Measurements from ENCODE around the gene RXRA. TPM values are rescaled to one million over a fixed set of nuclear protein-coding genes. Genes with fewer than 3 reads are reported as not detected.

Gene RXRA
- total RNA-seq, 1 donor from 2014 or later, result 85.7 TPM

DNA sequence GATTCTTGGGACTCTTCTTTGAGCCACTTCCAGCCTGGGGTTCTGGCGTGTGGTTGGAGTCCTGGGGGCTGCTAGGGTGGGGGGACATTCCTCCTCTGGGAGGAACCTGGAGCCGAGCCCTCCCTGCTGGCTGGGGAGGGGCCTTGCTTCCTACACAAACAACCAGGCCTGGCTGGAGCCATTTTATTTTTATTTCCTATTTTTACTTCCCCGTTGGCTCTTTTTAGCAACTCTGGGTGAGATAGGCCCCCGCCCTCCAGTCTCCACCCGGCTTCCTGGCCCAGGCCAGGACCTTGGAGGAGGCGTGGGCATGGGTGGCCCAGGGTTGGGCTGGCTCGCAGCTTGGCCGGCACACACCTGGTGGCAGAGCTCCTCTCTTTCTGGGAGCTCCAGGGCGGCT, 15.1 kb downstream of the RXRA start:
- DNase-seq (peak; percentile 85), ATAC-seq (peak; percentile 65 to 72)
- intact Hi-C loops (cut with DNase I), result no loop called here
- Histone ChIP-seq H3K36me3 (no peaks in the 10 kb centered on the region), H3K27ac (peak overlapping the region; percentile 77), H3K27me3 (ENCODE audit: low read depth) (no peaks in the 10 kb centered on the region), H3K4me1 (peaks cover 100% of the 10 kb centered on the region), H3K9me3 (no peaks in the 10 kb centered on the region), H3K4me3 (no peak overlapping the region)
- TF ChIP-seq, protein P1, sequence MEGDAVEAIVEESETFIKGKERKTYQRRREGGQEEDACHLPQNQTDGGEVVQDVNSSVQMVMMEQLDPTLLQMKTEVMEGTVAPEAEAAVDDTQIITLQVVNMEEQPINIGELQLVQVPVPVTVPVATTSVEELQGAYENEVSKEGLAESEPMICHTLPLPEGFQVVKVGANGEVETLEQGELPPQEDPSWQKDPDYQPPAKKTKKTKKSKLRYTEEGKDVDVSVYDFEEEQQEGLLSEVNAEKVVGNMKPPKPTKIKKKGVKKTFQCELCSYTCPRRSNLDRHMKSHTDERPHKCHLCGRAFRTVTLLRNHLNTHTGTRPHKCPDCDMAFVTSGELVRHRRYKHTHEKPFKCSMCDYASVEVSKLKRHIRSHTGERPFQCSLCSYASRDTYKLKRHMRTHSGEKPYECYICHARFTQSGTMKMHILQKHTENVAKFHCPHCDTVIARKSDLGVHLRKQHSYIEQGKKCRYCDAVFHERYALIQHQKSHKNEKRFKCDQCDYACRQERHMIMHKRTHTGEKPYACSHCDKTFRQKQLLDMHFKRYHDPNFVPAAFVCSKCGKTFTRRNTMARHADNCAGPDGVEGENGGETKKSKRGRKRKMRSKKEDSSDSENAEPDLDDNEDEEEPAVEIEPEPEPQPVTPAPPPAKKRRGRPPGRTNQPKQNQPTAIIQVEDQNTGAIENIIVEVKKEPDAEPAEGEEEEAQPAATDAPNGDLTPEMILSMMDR (IDR thresholded peaks at IDR 0.05), result no peak

DNA sequence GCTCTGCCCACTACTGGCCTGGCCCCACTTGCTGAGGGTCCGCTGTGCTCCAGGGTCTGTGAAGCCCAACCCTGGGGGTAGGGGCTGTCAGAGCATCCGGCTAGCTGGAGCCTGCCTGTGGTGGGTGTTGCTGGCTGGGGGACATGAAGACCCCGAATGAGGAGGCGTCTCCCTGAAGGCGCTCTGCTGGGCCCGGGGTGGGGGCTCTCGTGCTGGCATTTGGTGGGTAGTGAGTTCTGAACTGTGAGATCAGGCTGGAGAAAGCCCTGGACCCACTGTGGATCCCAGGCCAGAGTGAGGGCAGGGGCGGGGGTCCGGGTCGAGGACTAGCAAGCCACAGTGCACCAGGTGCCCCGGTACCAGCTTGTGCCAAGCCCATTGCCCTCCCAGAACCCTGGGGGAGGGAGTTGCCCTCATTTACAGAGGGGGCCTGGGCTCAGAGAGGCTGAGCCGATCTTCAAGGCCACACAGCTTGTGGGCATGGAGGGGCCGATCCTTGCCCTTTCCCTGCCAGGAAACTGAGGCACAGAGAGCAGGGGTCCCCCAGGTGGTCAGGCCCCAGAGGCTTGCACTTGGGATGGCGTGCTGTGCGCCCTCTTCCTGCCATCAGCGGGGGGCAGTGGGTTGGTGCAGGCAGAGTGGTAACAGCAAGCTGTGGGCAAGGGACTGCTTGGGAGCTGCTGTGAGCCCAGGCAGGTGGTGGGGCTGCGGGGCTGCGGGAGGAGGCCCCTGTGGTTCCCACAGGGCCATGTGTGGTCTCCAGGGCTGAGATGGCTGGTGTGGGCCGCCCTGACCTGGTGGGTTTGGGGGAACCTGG, 15.9 kb downstream of the RXRA start:
- ATAC-seq (no peak), DNase-seq (no peak)
- H3K36me3 ChIP-seq, result no peaks in the 10 kb centered on the region
- intact Hi-C loops (cut with DNase I), result no loop called here
- peak overlapping the region; percentile 77 for H3K27ac ChIP-seq
- no peaks in the 10 kb centered on the region for H3K27me3 ChIP-seq (ENCODE audit: low read depth)
- TF ChIP-seq, protein P1 (IDR thresholded peaks at IDR 0.05), result no peak
- H3K4me1 ChIP-seq, result peaks cover 98% of the 10 kb centered on the region
- no peaks in the 10 kb centered on the region for H3K9me3 ChIP-seq
- H3K4me3 ChIP-seq, result no peak overlapping the region

DNA sequence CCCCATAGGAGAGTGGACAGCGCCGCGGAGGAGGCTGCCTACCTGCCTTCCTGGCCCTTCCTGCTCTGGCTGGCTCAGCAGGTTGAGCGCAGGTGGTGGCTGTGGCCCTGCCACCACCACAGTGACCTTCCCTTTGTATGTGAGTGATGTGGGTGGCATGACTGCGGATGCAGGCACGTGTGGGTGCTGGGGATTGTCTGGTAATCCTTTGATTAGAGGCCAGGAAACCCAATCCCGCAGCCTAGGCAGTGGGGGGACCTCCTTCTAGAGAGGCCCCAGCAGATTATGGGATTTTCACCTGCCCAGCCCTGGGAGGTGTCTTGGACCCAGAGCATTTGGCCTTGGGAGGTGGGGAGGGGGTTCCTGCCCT, 16.5 kb downstream of the RXRA start:
- Histone ChIP-seq H3K9me3 (no peaks in the 10 kb centered on the region), H3K27ac (no peak overlapping the region), H3K27me3 (ENCODE audit: low read depth) (no peaks in the 10 kb centered on the region), H3K4me1 (peaks cover 92% of the 10 kb centered on the region), H3K36me3 (no peaks in the 10 kb centered on the region), H3K4me3 (no peak overlapping the region)
- DNase-seq, result no peak
- intact Hi-C loops (cut with DNase I), result no loop called here
- no peak for ATAC-seq
- TF ChIP-seq, protein P1 (IDR thresholded peaks at IDR 0.05), result no peak

DNA sequence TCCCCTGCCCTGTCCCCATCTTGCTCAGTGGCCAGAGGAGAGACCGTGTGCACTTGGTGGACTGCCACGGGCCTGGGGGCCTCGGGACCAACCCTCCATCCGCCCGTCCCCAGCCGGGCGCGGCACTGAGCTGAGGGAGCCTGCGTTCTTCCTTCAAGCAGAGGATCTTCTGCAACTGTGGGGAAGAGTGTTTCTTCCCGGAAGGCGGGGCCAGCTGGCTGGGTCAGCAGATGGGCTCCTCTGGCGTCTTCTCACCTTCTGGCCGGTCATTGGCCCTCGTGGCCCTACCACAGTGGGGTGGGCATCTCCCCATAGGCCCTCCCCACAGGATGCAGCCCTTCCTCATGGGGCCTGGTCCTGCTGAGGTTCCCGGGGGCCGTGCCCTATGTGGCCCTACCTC, 17.4 kb downstream of the RXRA start:
- peak overlapping the region; percentile 76 for H3K27ac ChIP-seq
- no peaks in the 10 kb centered on the region for H3K9me3 ChIP-seq
- intact Hi-C loops (cut with DNase I), result no loop called here
- ATAC-seq, result no peak
- no peaks in the 10 kb centered on the region for H3K36me3 ChIP-seq
- no peak overlapping the region for H3K4me3 ChIP-seq
- no peaks in the 10 kb centered on the region for H3K27me3 ChIP-seq (ENCODE audit: low read depth)
- peaks cover 83% of the 10 kb centered on the region for H3K4me1 ChIP-seq
- TF ChIP-seq, protein P1 (IDR thresholded peaks at IDR 0.05), result no peak
- peak; percentile 76 for DNase-seq

DNA sequence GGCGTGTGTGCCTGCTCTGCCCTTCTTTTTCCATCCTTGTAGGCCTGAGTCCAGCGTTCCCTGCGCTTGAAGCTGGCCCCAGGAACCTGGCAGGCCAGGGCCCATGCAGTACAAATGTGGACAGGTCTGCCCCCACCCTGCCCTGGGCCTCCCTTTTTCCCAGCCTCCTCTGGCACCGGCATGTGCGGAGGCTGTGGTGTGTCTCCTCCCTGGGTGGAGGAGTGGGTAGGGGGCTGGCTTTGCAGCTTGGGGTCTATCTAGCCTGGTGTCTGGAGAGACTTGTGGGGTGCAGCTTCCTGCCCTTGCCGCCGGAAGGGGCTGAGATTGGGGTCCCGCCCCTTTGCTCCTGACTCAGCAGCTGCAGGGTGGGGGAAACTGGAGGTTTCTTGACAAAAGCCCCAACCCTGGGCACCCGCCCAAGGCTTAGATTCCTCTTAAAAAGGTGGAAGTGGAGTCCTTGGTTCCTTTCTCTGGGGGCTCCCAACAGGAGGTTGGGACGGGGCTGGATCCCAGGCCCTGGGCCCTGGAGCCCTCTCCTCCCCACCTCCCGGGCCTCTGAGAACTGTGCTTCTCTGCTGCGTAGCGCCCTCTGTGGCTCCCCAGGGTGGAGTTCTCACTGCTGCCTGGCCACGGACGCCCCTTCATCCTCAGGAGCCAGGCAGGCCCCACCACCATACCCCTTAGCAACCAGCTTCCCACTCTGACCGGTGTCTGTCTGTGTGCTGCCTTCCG, 18.0 kb downstream of the RXRA start:
- intact Hi-C loops (cut with DNase I), result no loop called here
- H3K4me3 ChIP-seq, result peak overlapping the region; percentile 5
- no peaks in the 10 kb centered on the region for H3K36me3 ChIP-seq
- DNase-seq (peak; percentile 78), ATAC-seq (peak in 1 of 2 donors; percentile 6)
- TF ChIP-seq, protein P1 (IDR thresholded peaks at IDR 0.05), result no peak
- peak overlapping the region; percentile 76 for H3K27ac ChIP-seq
- no peaks in the 10 kb centered on the region for H3K9me3 ChIP-seq
- peaks cover 83% of the 10 kb centered on the region for H3K4me1 ChIP-seq
- H3K27me3 ChIP-seq (ENCODE audit: low read depth), result no peaks in the 10 kb centered on the region

Measured in lower lobe of right lung (tissue), 2 donors.